CD4-positive, alpha-beta T cell (primary cell): ENCODE data around the gene C10orf120. TPM values are rescaled to one million over a fixed set of nuclear protein-coding genes. Genes with fewer than 3 reads are reported as not detected.

ENCODE experiments used
- ATAC-seq: fragments of 200-7000 bp; cut with Tn5 transposase; one replicate; pipeline ENCODE4 v1.10.0; 2022; ENCODE audit warnings: mild to moderate bottlenecking; ENCODE audit not compliant: poor library complexity
- CTCF ChIA-PET: fragments of 350-600 bp; sonication (Branson Sonifier 250); formaldehyde crosslinking; loops from one replicate; lab custom pipeline; 2021; ENCODE audit warnings: antibody characterized with exemption, inconsistent platforms; lab: Charles Lee
- POLR2A ChIA-PET: fragments of 350-600 bp; sonication (Branson Sonifier 250); formaldehyde crosslinking; loops from one replicate; lab custom pipeline; 2021; ENCODE audit warnings: antibody characterized with exemption, inconsistent platforms; lab: Charles Lee
- DNase-seq, 14 experiments: peaks; one replicate each; pipeline ENCODE4 v3.0.0-alpha.2; 2013 to 2020; ENCODE audit warnings: mixed read lengths in 2 of 14
- H3K27ac ChIP-seq, 2 donors: one replicate each; pipeline versions ENCODE4 v1.5.1 to v1.7.0; 2013; ENCODE audit warnings: low read length in 2 of 2, low read depth in 1 of 2, mild to moderate bottlenecking in 1 of 2
- H3K27me3 ChIP-seq, 2 experiments: 1 replicate in 1 of 2; 2 replicates in 1 of 2; pipeline versions ENCODE4 v1.6.1 to v1.7.0; 2013; ENCODE audit warnings: low read length in 2 of 2, control low read depth in 1 of 2, mild to moderate bottlenecking in 1 of 2, moderate library complexity in 1 of 2; ENCODE audit not compliant: insufficient read depth in 2 of 2, control insufficient read depth in 1 of 2
- H3K36me3 ChIP-seq: one replicate; pipeline ENCODE4 v1.6.1; 2013; ENCODE audit warnings: low read length, control low read depth; ENCODE audit not compliant: insufficient read depth
- H3K4me1 ChIP-seq: one replicate; pipeline ENCODE4 v1.6.1; 2013; ENCODE audit warnings: low read length, control low read depth; ENCODE audit not compliant: insufficient read depth
- H3K4me3 ChIP-seq: one replicate; pipeline ENCODE4 v1.5.1; 2013; ENCODE audit warnings: mild to moderate bottlenecking, low read length, moderate library complexity
- H3K9me3 ChIP-seq, 2 experiments: 1 replicate in 1 of 2; 2 replicates in 1 of 2; pipeline versions ENCODE4 v1.6.1 to v1.7.0; 2013; ENCODE audit warnings: low read length in 2 of 2, mild to moderate bottlenecking in 2 of 2, control low read depth in 1 of 2, moderate library complexity in 1 of 2; ENCODE audit not compliant: control insufficient read depth in 1 of 2, insufficient read depth in 1 of 2
- H3K27ac Mint-ChIP-seq: one replicate; pipeline ENCODE4 v1.8.0; 2020; ENCODE audit warnings: mixed read lengths
- H3K27me3 Mint-ChIP-seq: one replicate; pipeline ENCODE4 v1.8.0; 2021; ENCODE audit warnings: mixed read lengths
- H3K36me3 Mint-ChIP-seq: one replicate; pipeline ENCODE4 v1.8.0; 2021; ENCODE audit warnings: low read depth, mixed read lengths
- H3K4me1 Mint-ChIP-seq: one replicate; pipeline ENCODE4 v1.8.0; 2021; ENCODE audit warnings: low read depth, mixed read lengths
- H3K4me3 Mint-ChIP-seq: one replicate; pipeline ENCODE4 v1.8.0; 2020; ENCODE audit warnings: mild to moderate bottlenecking, mixed read lengths
- H3K9me3 Mint-ChIP-seq: one replicate; pipeline ENCODE4 v1.8.0; 2020; ENCODE audit warnings: mixed read lengths
- intact Hi-C, 2 experiments: fragments of 100-400 bp; cut with DNase I in 1 of 2; cut with micrococcal nuclease in 1 of 2; formaldehyde crosslinking; loops; one replicate each; pipeline versions ENCODE4 v1.15.1 to v1.9.0; 2023 to 2025; cut with DNase I, micrococcal nuclease
- total RNA-seq, 174 experiments: library from RNA in 2 of 174; stranded (reverse) in 2 of 174; gene quantifications; one replicate each; pipeline ENCODE4 v1.2.3 and lab custom pipeline; 2021 to 2026
- TF ChIP-seq, protein P1 (sequence below): fragments of 200-600 bp; IDR thresholded peaks from one replicate; pipeline ENCODE4 v1.8.0; 2022; ENCODE audit warnings: antibody characterized with exemption, mild to moderate bottlenecking

Gene C10orf120
- total RNA-seq, 2 experiments from 2014 or later: not detected

DNA sequence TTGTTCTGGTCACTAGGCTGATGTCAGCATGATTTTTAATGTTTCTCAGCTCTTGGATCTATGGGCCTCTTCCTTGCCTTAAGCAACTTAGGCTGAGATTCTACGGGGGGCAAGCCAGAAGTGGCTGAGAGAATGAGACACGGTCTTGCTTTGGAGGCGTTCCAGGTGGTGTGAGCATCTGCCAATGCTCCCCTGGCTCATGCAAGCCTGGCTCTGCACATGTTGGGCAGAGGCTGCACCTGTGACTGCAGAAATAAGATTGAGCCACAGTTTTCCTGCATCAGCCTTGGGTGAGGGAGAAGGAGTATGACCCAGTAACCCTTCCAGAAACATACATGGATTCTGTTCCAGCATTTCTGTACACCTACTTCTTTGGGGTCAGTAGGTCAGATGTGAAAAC, 41.9 kb downstream of the C10orf120 start:
- ATAC-seq: no peak
- CTCF ChIA-PET: interaction anchor here (1.0 kb wide), 1 partner anchor 9 kb away, joined by 3 read pairs; no protein-coding TSS in a partner anchor
- Mint-ChIP-seq H3K4me3 (no peak overlapping the region), H3K36me3 (no peaks in the 10 kb centered on the region), H3K27me3 (peaks cover 42% of the 10 kb centered on the region), H3K4me1 (no peaks in the 10 kb centered on the region), H3K9me3 (no peaks in the 10 kb centered on the region), H3K27ac (no peak overlapping the region)
- Histone ChIP-seq H3K36me3 (no peaks in the 10 kb centered on the region), H3K9me3 (no peaks in the 10 kb centered on the region), H3K27ac (no peak overlapping the region), H3K4me3 (no peak overlapping the region), H3K4me1 (no peaks in the 10 kb centered on the region), H3K27me3 (peaks cover 3 to 5% of the 10 kb centered on the region in 2 experiments)
- TF ChIP-seq, protein P1, sequence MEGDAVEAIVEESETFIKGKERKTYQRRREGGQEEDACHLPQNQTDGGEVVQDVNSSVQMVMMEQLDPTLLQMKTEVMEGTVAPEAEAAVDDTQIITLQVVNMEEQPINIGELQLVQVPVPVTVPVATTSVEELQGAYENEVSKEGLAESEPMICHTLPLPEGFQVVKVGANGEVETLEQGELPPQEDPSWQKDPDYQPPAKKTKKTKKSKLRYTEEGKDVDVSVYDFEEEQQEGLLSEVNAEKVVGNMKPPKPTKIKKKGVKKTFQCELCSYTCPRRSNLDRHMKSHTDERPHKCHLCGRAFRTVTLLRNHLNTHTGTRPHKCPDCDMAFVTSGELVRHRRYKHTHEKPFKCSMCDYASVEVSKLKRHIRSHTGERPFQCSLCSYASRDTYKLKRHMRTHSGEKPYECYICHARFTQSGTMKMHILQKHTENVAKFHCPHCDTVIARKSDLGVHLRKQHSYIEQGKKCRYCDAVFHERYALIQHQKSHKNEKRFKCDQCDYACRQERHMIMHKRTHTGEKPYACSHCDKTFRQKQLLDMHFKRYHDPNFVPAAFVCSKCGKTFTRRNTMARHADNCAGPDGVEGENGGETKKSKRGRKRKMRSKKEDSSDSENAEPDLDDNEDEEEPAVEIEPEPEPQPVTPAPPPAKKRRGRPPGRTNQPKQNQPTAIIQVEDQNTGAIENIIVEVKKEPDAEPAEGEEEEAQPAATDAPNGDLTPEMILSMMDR: no peak
- POLR2A ChIA-PET: no interaction called here
- no peak for DNase-seq
- intact Hi-C loops: no loop called here

DNA sequence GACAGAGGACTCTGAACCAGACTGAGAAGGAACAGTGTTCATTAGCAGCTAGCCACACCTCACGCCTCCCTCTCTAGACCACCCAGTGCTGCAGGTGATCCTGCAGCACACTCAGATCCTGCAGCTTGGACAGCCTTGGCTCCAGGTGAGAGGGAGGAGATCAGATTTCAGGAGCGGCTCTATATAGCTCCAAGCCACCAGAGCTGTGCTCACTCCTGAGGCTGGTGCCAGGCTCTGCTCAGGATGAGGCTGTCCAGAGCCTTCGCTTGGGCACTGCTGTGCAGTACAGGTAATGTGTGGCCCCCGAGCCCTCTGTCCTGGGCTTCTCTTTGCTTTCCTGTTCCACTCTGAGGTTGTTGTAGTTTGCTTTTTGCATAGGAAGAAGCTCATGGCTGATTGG, 42.4 kb downstream of the C10orf120 start:
- Mint-ChIP-seq H3K27me3 (peaks cover 43% of the 10 kb centered on the region), H3K4me3 (no peak overlapping the region), H3K9me3 (no peaks in the 10 kb centered on the region), H3K36me3 (no peaks in the 10 kb centered on the region), H3K27ac (no peak overlapping the region), H3K4me1 (no peaks in the 10 kb centered on the region)
- no peaks in the 10 kb centered on the region for H3K9me3 ChIP-seq
- H3K27ac ChIP-seq: no peak overlapping the region
- H3K4me1 ChIP-seq: no peaks in the 10 kb centered on the region
- DNase-seq (no peak), ATAC-seq (no peak)
- no peaks in the 10 kb centered on the region for H3K36me3 ChIP-seq
- CTCF ChIA-PET: interaction anchor here (1.0 kb wide), 1 partner anchor 8 kb away, joined by 3 read pairs; no protein-coding TSS in a partner anchor
- intact Hi-C loops: no loop called here
- no peak overlapping the region for H3K4me3 ChIP-seq
- peaks cover 3 to 6% of the 10 kb centered on the region in 2 experiments for H3K27me3 ChIP-seq
- POLR2A ChIA-PET: no interaction called here
- TF ChIP-seq, protein P1: no peak

DNA sequence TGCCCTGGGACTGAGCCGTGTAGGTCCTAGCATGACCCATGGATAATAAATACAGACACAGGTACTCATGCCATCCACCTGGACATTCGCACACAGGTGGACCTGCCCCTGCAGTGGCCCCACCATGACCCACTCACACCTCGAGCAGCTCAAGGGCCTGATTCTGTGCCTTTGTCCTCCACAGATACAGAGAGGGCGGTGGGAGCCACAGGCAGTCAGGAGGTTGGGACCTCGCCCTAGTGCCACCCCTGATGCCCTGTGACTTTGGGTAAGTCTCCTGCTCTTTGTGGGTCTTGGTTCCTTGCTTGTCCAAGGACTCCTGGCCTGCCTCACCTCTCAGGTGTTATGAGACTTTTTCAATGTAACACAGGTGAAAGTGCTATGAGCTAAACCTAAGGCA, 42.9 kb downstream of the C10orf120 start:
- DNase-seq (no peak), ATAC-seq (no peak)
- H3K9me3 Mint-ChIP-seq: no peaks in the 10 kb centered on the region
- H3K36me3 Mint-ChIP-seq: no peaks in the 10 kb centered on the region
- peaks cover 48% of the 10 kb centered on the region for H3K27me3 Mint-ChIP-seq
- H3K4me3 ChIP-seq: no peak overlapping the region
- no peak overlapping the region for H3K27ac Mint-ChIP-seq
- no peaks in the 10 kb centered on the region for H3K9me3 ChIP-seq
- H3K4me1 Mint-ChIP-seq: no peaks in the 10 kb centered on the region
- H3K36me3 ChIP-seq: no peaks in the 10 kb centered on the region
- H3K27ac ChIP-seq: no peak overlapping the region
- ChIA-PET POLR2A (no interaction called here), CTCF (interaction anchor here (1.0 kb wide), 1 partner anchor 8 kb away, joined by 3 read pairs; no protein-coding TSS in a partner anchor)
- H3K4me3 Mint-ChIP-seq: no peak overlapping the region
- TF ChIP-seq, protein P1: no peak
- H3K27me3 ChIP-seq: peaks cover 3 to 4% of the 10 kb centered on the region in 2 experiments
- no peaks in the 10 kb centered on the region for H3K4me1 ChIP-seq
- intact Hi-C loops: no loop called here
